GM19438 (cell line): ENCODE measurements around the gene RPS24.
A peak's percentile ranks its signal among the peaks of the same experiment; 100 is the strongest.
"Not testable (repeated sequence)": the region's sequence is repeated elsewhere in the genome, so short reads cannot be mapped to it uniquely, and the experiment has no call there.

Experiments used
- ATAC-seq: cut with Tn5 transposase; IDR thresholded peaks from one replicate; pipeline ENCODE4 v1.9.1; 2021; ENCODE audit warnings: low read depth; ENCODE audit not compliant: unreplicated experiment

RPS24 gene

DNA sequence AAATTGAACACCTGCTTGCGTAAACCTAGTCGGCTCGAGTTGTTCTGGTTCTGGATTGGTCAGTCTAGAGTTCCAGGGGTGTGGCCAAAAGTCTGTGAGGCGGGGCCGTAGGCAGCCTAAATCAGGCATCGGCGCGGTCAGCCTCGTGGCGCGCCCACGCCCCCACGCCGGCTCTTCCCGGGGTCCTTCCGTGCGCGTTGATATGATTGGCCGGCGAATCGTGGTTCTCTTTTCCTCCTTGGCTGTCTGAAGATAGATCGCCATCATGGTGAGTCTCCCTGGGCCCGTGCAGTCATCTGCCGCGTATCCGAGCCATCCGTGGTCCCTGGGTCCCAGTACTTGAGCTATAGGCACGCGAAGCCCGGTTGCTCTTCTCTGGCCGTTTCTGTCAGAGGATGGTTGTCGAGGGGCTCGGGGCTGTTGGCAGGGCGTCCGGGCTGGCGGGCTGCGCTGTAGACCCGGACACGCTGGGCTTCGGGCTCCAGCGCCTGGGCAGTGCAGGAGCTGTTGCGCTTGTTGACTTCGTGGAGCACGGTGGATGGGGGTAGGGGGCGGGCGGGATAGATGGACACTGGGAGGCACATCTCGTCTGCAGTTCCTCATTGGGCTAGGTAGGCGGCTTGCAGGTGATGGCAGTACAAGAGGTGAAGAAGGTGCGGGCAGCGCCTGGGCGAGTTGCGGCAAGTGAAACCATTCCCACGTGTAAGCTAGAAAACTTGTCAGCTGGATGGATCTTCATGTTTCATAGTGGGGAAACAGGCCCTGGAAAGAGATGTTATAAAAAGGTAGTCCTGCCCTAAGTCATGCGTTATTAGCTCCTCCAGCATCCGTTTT lies at the start of gene RPS24:
RPS24 (plus strand) TSS at position 227 of the 834 bp plus-strand sequence; CDS start at position 266, 39 bp downstream.
- ATAC-seq = peak; percentile 80

DNA sequence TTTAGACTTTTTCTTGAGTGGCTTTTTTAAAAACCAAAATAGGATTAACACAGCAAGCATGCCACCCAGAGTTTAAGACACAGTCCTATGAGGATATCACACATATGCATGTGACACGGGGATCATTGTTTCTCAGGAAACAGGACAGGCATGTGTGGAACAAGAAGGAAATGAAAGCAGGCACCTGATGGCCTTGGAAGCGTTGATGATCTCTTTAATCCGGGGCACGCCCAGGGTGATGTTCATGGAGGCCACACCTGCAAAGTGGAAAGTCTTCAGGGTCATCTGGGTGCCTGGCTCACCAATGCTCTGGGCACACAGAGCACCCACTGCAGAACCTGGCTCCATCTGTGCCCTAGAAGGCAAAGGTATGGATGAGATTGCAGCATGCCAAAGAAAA lies 48.7 kb upstream of the RPS24 start:
- ATAC-seq = no peak

DNA sequence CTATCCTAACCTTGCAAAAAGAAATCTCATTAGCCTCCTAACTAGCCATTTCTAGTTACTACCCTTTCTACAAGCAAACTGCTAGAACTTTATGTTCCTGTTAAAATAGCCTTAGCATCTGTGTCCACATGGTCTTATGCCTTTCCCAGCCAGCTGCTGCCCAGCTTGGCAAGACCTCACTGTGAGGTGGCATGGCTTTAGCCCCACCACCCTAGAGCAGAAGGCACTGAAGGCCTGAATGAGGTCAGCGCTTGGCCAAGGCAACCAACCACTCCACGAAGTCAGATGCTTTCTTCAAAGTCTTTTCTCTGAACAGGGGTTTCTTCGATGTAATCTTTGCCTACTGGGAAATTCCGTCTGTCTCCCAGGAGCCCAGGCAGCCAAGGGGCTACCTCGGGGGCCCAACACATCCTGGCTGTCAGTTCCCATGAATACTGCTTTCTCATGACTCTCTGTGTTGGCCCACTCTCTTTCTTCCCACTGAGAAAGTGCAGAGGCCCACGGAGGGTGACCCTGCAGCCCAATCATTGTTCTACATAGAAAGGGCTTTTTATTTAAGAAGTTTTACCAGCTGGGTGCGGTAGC lies 45.9 kb upstream of the RPS24 start:
- no peak for ATAC-seq

DNA sequence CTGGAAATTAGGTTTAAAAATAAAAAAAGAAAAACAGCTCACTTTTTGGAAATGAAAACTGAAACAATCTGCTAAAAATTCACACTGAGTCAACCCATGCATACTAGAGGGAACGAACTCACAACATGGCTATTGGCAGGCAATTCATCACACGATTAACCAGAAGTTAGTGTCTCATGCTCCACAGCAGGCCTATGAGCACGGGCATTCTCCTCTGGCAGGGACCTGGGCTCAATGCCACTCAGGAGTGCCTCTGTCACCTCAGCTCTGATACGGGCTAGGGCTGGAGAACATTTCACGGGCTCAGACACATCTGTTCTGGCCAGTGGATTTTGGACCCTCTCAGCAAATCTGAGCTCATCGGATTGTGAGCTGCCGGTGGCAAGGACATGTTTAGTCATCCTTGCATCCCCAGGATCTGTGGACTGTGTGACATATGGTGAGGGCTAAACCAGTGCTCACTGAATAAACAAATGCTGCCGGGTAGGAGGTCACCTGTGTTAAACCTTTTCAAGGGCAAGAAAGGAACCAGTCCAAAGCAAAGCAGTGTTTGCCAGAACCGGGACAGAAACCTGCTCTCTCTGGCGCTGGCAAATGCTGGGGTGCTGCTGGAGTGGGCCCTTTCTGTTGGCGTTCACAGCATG lies 44.5 kb upstream of the RPS24 start:
- no peak for ATAC-seq

DNA sequence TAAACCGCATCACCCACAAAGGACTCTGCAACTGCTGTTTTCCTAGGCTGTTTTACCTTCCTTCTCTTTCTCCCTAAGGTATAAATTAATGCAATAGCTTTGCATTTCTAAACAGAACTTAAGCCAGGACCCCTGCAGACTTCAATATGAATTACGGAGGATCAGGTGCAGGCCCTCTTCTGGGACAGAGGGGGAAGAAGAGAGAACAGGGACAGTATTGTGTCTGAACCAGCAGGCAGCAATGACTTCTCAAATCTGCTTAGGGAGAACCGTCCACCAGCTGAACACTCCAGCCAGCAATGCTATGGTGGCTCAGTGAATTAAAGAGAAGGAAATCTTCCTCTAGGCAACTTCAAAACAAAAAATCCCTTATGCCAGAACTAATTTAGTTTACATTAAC lies 40.0 kb upstream of the RPS24 start:
- ATAC-seq = no peak

DNA sequence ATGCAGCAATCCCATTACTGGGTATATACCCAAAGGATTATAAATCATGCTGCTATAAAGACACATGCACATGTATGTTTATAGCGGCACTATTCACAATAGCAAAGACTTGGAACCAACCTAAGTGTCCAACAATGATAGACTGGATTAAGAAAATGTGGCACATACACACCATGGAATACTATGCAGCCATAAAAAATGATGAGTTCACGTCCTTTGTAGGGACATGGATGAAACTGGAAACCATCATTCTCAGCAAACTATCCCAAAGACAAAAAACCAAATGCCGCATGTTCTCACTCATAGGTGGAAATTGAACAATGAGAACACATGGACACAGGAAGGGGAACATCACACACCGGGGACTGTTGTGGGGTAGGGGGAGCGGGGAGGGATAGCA lies 34.9 kb upstream of the RPS24 start:
- ATAC-seq = not testable (repeated sequence)

DNA sequence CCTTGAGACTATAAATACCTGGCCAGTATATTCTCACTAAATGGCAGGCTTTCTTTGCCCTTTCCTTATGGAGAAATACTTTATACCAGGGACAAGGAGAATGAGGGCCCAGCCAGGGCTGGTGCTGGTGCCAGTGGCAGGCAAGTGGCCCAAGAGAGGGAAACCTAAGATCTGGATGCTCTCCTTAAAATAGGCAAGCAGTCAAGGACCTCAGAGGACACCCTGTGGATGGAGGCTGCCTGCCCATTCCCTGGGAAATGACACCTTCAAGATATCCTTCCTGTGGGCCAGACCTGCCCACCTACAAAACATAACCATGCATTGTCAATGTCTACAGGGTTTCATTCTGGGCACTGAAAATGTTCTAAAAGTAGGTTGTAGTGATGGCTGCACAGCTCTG lies 33.5 kb upstream of the RPS24 start:
- ATAC-seq = no peak

DNA sequence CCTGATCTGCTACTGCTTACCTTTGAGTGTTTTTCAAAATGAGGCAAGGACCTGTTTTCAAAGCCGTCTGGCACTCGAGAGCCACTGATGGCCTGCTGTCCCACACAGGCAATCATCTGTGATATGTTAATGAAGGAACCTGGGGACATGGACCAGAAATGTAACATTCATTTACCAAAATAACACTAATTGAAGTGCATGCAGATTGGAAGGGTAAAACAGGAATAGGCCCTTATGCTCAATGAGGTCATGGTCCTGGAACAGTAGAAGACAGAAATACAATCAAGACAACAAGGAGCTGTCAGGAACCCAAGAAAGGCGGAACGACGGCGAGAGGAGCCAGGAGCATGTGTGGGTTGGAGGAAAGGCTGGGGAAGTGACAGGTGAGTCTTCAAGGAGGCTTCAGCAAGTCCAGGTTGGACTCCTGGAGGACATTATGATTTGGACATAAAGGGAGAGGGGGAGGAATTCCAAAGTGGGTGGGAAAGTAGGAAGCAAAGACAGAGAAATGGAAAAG lies 32.6 kb upstream of the RPS24 start:
- no peak for ATAC-seq

DNA sequence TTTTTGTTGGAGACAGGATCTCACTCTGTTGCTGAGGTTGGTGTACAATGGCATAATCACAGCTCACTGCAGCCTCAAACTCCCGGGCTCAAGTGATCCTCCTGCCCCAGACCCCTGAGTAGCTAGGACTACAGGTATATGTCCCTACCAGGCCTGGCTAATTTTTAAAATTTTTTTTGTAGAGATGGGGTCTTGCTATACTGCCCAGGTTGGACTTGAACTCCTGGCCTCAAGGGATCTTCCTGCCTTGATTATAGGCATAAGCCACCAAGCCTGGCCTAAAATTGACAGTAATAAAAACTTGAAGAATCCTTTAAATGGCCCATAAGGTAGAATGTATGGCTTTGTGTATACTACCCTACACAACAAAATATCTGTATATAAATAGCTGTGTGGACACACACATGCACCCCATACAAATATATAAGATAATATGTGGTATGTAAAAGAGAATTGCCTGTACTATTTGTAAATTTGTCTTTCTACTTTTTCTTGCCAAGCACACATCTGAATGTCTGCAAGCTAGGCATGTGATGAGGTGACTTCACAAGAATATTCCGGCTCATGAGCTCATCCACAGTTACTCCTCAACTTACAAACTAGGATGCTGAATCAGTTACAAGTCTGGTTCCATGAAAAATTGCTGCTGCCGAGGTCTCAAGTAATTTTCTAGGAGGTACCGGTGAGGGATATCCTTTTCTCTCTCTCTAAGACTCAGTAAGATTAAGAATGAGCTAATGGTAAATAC lies 30.9 kb upstream of the RPS24 start:
- ATAC-seq = no peak

DNA sequence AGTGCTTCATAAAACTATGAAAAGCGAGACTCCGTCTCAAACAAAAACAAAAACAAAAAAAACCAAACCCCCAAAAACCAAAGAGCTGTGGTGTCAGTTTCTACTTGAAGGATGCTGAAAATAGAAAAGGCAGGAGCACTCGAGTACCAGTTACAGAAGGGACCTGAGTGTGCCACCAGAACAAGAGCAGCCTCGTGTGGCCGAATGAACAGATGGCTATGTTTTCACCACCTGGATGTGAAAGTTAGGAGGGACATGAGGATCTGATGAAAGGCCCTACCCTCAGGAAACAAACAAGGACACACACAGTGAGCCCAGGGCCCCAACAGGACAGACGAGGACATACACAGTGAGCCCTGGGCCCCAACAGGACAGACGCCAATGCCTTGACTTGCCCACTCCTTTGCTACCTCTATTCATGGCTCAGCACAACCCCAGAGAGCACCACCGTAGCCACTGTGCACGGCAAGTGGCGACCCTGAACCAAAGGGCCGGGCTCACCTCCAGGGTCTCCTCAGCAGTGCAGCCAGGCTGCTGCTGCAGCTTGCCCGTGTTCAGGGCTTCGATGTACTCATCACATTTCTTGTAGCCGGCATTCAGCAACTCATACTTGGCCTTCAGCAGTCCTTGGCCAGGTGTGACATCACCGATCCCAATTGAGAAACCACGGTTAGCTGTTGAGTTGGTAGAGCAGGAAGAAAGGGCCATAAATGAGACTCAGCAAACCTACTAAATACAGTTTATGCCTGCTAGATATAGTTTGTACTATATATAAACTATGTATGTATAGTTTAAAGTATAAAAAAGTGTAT lies 29.2 kb upstream of the RPS24 start:
- ATAC-seq = no peak

DNA sequence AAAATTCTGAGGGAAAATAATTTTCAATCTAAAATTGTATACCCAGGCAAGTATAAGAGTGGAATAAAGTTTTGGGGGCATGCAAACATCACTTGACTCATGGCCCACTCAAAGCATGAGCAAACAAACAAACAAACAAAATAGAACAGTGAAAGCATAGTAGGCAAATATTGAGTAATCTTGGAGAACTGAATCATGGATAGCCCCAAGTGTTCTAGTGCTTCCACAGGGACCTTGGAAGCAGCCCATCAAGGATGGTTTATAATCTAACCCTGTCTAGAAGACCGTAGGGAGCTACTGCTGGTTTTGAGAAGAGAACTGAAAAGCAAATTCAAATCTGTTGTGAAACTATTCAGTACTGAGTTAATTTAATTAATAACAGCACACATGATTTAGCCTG lies 26.5 kb upstream of the RPS24 start:
- ATAC-seq = no peak

DNA sequence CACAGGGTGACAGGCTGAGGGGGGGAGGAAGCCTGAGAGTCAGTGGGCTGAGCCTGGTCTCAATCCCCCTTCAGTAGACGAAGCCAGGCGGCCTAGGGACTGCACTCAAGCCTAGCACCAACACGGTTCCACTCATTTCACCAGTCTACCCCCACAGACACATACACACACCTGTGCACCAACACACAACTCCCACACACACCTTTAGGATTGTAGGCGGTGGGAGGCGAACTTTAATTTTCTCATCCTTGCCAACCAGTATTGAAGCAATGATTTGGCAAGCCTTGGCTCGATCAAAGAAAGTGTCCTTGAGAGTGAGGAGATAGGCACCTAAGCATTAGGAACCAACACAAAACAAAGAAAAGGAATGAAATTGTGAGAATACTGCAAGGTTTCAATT lies 24.0 kb upstream of the RPS24 start:
- no peak for ATAC-seq

DNA sequence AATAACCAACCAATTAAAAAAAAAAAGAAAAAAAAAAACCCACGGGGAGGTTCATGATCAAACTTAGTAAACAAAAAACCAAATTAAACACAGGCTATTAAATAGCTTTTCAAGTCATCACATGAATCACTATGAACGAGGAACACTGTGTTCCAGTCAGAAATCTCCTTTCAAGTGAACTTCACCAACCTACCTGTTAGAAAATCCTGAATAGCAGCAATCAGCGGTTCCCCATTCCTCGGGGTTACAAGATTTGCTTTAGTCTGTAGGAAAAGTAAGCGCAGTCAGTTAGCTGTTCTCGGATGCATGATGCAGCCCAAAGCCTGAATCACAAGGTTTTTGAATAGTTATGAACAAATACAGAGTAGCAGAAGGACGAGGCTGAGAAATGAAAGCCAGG lies 23.4 kb upstream of the RPS24 start:
- no peak for ATAC-seq

DNA sequence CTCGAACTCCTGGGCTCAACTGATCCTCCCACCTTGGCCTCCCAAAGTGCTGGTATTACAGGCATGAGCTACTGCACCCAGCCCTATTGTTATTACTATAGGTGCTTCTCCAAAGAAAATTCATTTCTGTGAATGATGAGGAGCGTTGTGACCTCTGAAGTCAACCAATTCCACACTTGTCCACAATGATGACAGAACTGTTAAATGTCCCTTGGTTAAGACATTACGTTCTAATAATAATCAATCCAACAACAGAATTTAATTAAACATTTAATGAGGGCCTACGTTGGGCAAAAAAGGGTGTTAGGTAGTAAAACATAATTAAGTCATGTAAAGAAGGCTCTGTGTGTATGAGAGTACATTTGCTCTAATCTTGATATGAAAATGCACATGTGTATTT lies 22.6 kb upstream of the RPS24 start:
- no peak for ATAC-seq

DNA sequence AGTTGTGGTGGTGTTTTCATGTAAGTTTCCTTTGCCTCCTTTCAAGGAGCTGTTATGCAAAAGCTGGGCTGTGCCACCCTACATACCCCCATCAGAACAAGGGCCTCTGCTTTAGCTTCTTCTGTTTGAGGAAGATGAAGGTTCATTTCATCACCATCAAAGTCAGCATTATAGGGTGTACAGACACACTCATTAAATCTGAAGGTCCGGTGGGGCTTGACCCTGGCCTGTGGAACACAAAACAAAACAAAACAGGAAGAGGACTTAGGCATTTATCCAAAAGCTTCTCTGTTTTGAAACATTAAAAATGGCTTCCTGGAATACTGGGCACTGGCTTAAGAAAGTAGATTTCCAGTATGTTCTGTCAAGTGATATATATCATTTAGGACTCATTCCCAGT lies 20.1 kb upstream of the RPS24 start:
- ATAC-seq = no peak

DNA sequence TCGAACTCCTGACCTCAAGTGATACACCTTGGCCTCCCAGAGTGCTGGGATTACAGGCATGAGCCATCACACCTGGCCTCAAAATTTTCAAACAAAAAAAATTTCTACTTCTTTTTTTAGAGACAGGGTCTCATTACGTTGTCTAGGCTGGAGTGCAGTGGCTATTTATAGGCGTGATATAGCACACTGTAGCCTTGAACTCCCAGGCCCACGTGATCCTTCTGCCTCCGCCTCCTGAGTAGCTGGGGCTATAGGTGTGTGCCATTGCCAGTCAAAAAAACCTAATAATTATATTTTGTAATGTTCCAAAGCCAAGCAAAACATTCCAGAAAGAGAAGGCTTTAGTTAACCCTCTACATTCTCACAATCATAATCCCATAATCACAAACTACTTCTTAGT lies 18.1 kb upstream of the RPS24 start:
- no peak for ATAC-seq

DNA sequence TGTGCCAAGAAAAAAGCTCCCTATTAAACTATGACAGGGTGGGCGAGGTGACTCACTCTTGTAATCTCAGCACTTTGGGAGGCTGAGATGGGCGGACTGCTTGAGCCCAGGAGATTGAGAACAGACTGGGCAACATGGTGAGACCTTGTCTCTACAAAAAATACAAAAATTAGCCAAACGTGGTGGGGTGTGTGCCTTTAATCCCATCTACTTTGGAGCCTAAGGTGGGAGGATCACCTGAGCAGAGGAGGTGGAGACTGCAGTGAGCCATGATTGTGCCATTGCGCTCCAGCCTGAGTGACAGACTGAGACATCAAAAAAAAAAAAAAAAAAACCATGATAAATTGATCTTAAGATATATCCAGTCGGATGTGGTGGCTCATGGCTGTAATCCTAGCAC lies 15.8 kb upstream of the RPS24 start:
- no peak for ATAC-seq

DNA sequence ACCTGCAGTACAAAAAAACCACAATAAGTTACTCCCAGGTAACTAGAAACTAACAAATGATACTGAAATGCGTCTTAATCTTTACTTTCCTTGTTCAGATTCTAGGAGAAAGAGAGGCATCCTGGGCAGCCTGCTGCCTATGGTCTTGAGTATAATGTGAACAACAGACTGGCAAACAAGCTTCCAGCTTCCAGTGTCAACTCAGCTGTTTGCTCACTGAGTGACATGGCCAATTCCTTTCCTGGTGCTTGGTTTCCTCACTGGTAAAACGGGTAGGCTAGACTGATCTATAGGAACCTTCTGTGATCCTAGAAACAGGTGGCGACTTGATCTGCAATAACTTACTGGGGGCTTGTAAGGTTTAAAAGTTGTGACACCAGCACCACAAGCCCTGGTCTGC lies 14.4 kb upstream of the RPS24 start:
- ATAC-seq = no peak

DNA sequence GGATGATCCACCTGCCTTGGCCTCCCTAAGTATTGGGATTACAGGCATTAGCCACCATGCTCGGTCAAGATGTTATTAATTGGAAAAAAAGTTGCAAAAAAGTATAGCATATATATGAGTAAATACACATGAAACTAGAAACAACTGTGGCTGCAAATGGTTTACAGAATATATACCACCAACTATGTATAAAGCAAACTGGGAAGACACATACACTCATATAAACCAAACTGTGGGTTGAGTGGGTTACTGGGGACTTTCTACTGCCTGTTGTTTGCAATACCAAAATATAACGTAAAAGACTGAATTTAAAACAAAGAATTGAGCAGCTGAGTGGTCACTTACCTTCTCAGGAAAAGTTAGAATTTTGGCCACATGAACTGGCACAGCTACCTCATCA lies 12.5 kb upstream of the RPS24 start:
- ATAC-seq = no peak

DNA sequence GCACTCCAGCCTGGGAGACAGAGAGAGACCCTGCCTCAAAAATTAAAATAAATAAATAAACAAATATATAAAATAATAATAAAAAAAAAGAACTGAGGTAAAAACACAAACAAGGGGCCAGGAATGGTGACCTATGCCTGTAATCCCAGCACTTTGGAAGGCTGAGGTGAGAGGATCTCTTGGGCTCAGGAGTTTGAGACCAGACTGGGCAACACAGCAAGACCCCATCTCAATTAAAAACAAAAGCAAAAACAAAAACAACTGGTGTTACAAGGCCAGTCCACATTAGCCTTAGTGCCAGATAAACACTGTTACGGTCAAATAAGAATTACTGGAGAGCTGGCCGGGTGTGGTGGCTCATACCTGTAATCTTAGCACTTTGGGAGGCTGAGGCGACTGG lies 9.9 kb upstream of the RPS24 start:
- ATAC-seq = no peak
